Measurements from ENCODE around the gene PARVG.

Gene PARVG

GRCh38 chr22:44195189-44195871 is 14.6 kb downstream of the PARVG start:
- Histone ChIP-seq H3K4me1 (ENCODE audit: control insufficient read depth, low read length) (peaks cover 47% of the 10 kb centered on the region), H4K20me1 (ENCODE audit: control insufficient read depth, insufficient read depth, low read depth, low read length) (no peaks in the 10 kb centered on the region), H3K4me3 (ENCODE audit: low read length) (no peak overlapping the region), H3K4me2 (ENCODE audit: low read length) (peak overlapping the region; percentile 33), H3K36me3 (ENCODE audit: control insufficient read depth, low read length) (no peaks in the 10 kb centered on the region), H3K9me2 (replicated peaks; ENCODE audit: control insufficient read depth, low read length) (no peaks in the 10 kb centered on the region), H3K27me3 (ENCODE audit: control insufficient read depth, low read length) (peaks cover 7% of the 10 kb centered on the region; the same call in 1 of the 2 replicates), H3F3A (ENCODE audit: control insufficient read depth, insufficient read depth) (no peaks in the 10 kb centered on the region), H3K27ac (ENCODE audit: low read depth, low read length) (no peak overlapping the region), H3K9me3 (ENCODE audit: control insufficient read depth, insufficient read depth, low read length) (no peaks in the 10 kb centered on the region), H3K79me2 (ENCODE audit: control insufficient read depth, low read length) (no peaks in the 10 kb centered on the region)
- TF ChIP-seq EZH2phosphoT487 (IDR thresholded peaks at IDR 0.05; ENCODE audit: borderline replicate concordance, low read length) = no peak
- TF ChIP-seq, protein P1, sequence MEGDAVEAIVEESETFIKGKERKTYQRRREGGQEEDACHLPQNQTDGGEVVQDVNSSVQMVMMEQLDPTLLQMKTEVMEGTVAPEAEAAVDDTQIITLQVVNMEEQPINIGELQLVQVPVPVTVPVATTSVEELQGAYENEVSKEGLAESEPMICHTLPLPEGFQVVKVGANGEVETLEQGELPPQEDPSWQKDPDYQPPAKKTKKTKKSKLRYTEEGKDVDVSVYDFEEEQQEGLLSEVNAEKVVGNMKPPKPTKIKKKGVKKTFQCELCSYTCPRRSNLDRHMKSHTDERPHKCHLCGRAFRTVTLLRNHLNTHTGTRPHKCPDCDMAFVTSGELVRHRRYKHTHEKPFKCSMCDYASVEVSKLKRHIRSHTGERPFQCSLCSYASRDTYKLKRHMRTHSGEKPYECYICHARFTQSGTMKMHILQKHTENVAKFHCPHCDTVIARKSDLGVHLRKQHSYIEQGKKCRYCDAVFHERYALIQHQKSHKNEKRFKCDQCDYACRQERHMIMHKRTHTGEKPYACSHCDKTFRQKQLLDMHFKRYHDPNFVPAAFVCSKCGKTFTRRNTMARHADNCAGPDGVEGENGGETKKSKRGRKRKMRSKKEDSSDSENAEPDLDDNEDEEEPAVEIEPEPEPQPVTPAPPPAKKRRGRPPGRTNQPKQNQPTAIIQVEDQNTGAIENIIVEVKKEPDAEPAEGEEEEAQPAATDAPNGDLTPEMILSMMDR (IDR thresholded peaks at IDR 0.05; ENCODE audit: low read depth, low read length, poor library complexity, severe bottlenecking) = no peak

DNA sequence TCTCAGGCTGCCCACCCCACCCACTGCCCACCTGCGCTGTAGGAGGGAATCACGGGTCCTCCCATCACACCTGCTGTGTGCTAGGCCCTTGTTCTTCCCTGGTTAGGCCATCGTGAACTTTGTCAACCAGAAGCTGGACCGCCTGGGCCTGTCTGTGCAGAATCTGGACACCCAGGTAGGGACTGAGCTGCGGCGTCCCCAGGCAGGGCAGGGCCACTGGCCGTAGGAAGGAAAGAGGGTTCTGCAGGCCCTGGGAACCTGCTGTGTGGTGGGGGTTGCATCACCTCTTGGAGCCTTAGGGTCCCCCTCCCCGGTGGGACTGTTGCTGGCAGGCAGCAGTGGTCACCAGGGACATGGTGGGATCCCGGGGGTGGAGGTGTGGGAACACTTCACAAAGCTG is 15.5 kb downstream of the PARVG start:
- H3K9me2 ChIP-seq (replicated peaks; ENCODE audit: control insufficient read depth, low read length) = no peaks in the 10 kb centered on the region
- H3K4me1 ChIP-seq (ENCODE audit: control insufficient read depth, low read length) = peaks cover 38% of the 10 kb centered on the region
- H3K27me3 ChIP-seq (ENCODE audit: control insufficient read depth, low read length) = peaks cover 3% of the 10 kb centered on the region; the same call in 1 of the 2 replicates
- H3K4me3 ChIP-seq (ENCODE audit: low read length) = no peak overlapping the region
- no peaks in the 10 kb centered on the region for H3K79me2 ChIP-seq (ENCODE audit: control insufficient read depth, low read length)
- no peaks in the 10 kb centered on the region for H3K9me3 ChIP-seq (ENCODE audit: control insufficient read depth, insufficient read depth, low read length)
- H3K27ac ChIP-seq (ENCODE audit: low read depth, low read length) = no peak overlapping the region
- H3K36me3 ChIP-seq (ENCODE audit: control insufficient read depth, low read length) = no peaks in the 10 kb centered on the region
- no peaks in the 10 kb centered on the region for H3F3A ChIP-seq (ENCODE audit: control insufficient read depth, insufficient read depth)
- H4K20me1 ChIP-seq (ENCODE audit: control insufficient read depth, insufficient read depth, low read depth, low read length) = no peaks in the 10 kb centered on the region
- H3K4me2 ChIP-seq (ENCODE audit: low read length) = no peak overlapping the region
- no peak for TF ChIP-seq EZH2phosphoT487 (IDR thresholded peaks at IDR 0.05; ENCODE audit: borderline replicate concordance, low read length)
- TF ChIP-seq, protein P1 (IDR thresholded peaks at IDR 0.05; ENCODE audit: low read depth, low read length, poor library complexity, severe bottlenecking) = no peak

GRCh38 chr22:44196731-44197131 is 16.0 kb downstream of the PARVG start:
- H3K4me1 ChIP-seq (ENCODE audit: control insufficient read depth, low read length) = peaks cover 33% of the 10 kb centered on the region
- H3K9me3 ChIP-seq (ENCODE audit: control insufficient read depth, insufficient read depth, low read length) = no peaks in the 10 kb centered on the region
- no peak overlapping the region for H3K27ac ChIP-seq (ENCODE audit: low read depth, low read length)
- no peaks in the 10 kb centered on the region for H3K36me3 ChIP-seq (ENCODE audit: control insufficient read depth, low read length)
- H3K27me3 ChIP-seq (ENCODE audit: control insufficient read depth, low read length) = peaks cover 3% of the 10 kb centered on the region; the same call in 1 of the 2 replicates
- no peak overlapping the region for H3K4me3 ChIP-seq (ENCODE audit: low read length)
- H3K9me2 ChIP-seq (replicated peaks; ENCODE audit: control insufficient read depth, low read length) = no peaks in the 10 kb centered on the region
- no peak overlapping the region for H3K4me2 ChIP-seq (ENCODE audit: low read length)
- TF ChIP-seq, protein P1 (IDR thresholded peaks at IDR 0.05; ENCODE audit: low read depth, low read length, poor library complexity, severe bottlenecking) = no peak
- H4K20me1 ChIP-seq (ENCODE audit: control insufficient read depth, insufficient read depth, low read depth, low read length) = no peaks in the 10 kb centered on the region
- H3K79me2 ChIP-seq (ENCODE audit: control insufficient read depth, low read length) = no peaks in the 10 kb centered on the region
- H3F3A ChIP-seq (ENCODE audit: control insufficient read depth, insufficient read depth) = no peaks in the 10 kb centered on the region
